HEK293T (cell line): ENCODE measurements around the gene NLRX1.
"Not testable (repeated sequence)": the region's sequence is repeated elsewhere in the genome, so short reads cannot be mapped to it uniquely, and the experiment has no call there.

Source experiments
- CTCF ChIA-PET: fragments of 350-600 bp; formaldehyde crosslinking; extraction: SDS; loops from one replicate; lab custom pipeline; 2021; ENCODE audit warnings: antibody characterized with exemption, inconsistent platforms; lab: Yijun Ruan, JAX
- POLR2A ChIA-PET: fragments of 350-600 bp; formaldehyde crosslinking; extraction: SDS; loops from one replicate; lab custom pipeline; 2020; ENCODE audit warnings: antibody characterized with exemption, inconsistent platforms; lab: Yijun Ruan, JAX
- DNase-seq: peaks from one replicate; pipeline ENCODE4 v3.0.0; 2012; ENCODE audit warnings: mixed read lengths; ENCODE audit errors: extremely low spot score
- ARNT ChIP-seq: fragments of 450-650 bp; IDR thresholded peaks from 2 replicates; pipeline ENCODE4 v1.6.1; 2017; ENCODE audit warnings: mild to moderate bottlenecking
- BHLHE40 ChIP-seq: fragments of 450-650 bp; IDR thresholded peaks from 2 replicates; pipeline ENCODE4 v1.6.1; 2016; ENCODE audit warnings: mild to moderate bottlenecking, moderate library complexity, borderline replicate concordance
- CTBP1 ChIP-seq: fragments of 450-650 bp; IDR thresholded peaks from 2 replicates; pipeline ENCODE4 v1.6.1; 2016; ENCODE audit warnings: borderline replicate concordance
- ELF4 ChIP-seq: fragments of 450-650 bp; IDR thresholded peaks from 2 replicates; pipeline ENCODE4 v1.6.1; 2017; ENCODE audit warnings: antibody characterized with exemption
- FOXA1 ChIP-seq: fragments of 450-650 bp; IDR thresholded peaks from 2 replicates; pipeline ENCODE4 v1.6.1; 2016; ENCODE audit warnings: mild to moderate bottlenecking
- FOXK2 ChIP-seq: fragments of 450-650 bp; IDR thresholded peaks from 2 replicates; pipeline ENCODE4 v1.6.1; 2016; ENCODE audit warnings: mild to moderate bottlenecking
- HDGF ChIP-seq: fragments of 450-650 bp; IDR thresholded peaks from 2 replicates; pipeline ENCODE4 v1.6.1; 2017; ENCODE audit warnings: antibody characterized with exemption, borderline replicate concordance
- L3MBTL2 ChIP-seq: fragments of 450-650 bp; conservative IDR thresholded peaks from 2 replicates; pipeline ENCODE4 v1.6.1; 2016; ENCODE audit warnings: mild to moderate bottlenecking
- LEF1 ChIP-seq: fragments of 450-650 bp; IDR thresholded peaks from 2 replicates; pipeline ENCODE4 v1.6.1; 2017; ENCODE audit warnings: mild to moderate bottlenecking, borderline replicate concordance
- NFRKB ChIP-seq: fragments of 450-650 bp; IDR thresholded peaks from 2 replicates; pipeline ENCODE4 v1.6.1; 2016; ENCODE audit warnings: mild to moderate bottlenecking, moderate library complexity
- SP1 ChIP-seq: fragments of 450-650 bp; IDR thresholded peaks from 2 replicates; pipeline ENCODE4 v1.6.1; 2017
- SUZ12 ChIP-seq: fragments of 450-650 bp; IDR thresholded peaks from 2 replicates; pipeline ENCODE4 v1.6.1; 2016; ENCODE audit warnings: mild to moderate bottlenecking
- TARDBP ChIP-seq: fragments of 450-650 bp; IDR thresholded peaks from 2 replicates; pipeline ENCODE4 v1.6.1; 2016
- ZNF384 ChIP-seq: fragments of 450-650 bp; IDR thresholded peaks from 2 replicates; pipeline ENCODE4 v1.6.1; 2016
- TF ChIP-seq, protein P1 (sequence below): fragments of 450-650 bp; IDR thresholded peaks from 2 replicates; pipeline ENCODE4 v1.6.1; 2016

Gene NLRX1

DNA sequence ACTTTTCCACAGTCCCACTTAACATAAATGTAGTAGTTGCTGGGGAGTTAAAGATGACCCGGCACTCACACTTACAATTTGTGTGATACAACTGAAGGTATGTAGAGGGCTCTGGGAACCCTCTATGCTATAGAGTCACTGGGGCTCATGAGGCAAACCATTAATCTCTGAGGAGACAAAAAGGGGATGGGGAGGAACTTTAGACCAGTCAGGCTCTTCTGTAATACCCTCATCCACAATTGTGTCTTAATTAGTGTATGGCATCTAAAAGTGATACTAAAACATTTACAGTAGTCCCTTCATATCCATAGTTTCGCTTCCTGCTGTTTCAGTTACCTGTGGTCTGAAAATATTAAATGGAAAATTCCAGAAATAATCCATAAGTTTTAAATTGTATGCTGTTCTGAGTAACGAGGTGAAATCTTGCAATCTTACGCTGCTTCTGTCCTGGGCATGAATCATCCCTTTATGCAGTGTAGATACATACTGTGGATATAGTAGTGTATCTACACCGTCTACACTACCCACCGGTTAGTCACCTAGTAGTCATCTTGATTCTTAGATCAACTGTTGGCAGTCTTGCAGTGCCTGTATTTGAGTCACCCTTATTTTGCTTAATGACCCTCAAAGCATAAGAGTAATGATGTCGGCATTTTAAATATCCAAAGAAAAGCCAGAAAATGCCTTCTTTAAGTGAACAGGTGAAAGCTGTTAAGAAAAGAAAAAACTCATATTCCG lies 49.8 kb downstream of the NLRX1 start:
- no peak for DNase-seq
- TF ChIP-seq L3MBTL2 (no peak), FOXA1 (no peak), NFRKB (no peak), BHLHE40 (no peak), TARDBP (no peak), ARNT (no peak)
- TF ChIP-seq, protein P1, sequence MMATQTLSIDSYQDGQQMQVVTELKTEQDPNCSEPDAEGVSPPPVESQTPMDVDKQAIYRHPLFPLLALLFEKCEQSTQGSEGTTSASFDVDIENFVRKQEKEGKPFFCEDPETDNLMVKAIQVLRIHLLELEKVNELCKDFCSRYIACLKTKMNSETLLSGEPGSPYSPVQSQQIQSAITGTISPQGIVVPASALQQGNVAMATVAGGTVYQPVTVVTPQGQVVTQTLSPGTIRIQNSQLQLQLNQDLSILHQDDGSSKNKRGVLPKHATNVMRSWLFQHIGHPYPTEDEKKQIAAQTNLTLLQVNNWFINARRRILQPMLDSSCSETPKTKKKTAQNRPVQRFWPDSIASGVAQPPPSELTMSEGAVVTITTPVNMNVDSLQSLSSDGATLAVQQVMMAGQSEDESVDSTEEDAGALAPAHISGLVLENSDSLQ = no peak
- CTCF ChIA-PET = no interaction called here
- POLR2A ChIA-PET = no interaction called here

DNA sequence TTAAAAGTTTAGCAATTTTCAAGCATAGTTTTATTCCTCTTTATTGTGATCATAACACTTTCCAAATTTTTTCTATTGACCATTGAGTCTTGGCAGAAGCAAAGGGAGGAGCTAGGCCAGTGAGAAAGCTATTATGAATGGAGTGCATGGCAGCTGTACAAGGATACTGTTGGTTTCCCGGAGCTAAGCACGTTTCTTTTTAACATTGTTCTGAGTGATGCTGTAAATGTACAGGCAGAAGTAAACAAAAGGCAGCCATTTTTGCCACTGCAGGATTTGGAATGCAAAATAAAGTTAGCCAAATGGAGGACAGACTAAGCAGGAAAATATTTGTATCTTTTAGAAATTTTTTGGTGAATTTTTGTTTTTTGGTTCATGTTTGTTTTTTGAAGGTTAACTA lies 53.8 kb downstream of the NLRX1 start:
- no peak for TF ChIP-seq FOXK2
- no peak for TF ChIP-seq L3MBTL2
- TF ChIP-seq, protein P1 = no peak
- TF ChIP-seq TARDBP = no peak
- ChIA-PET CTCF (interaction anchor here (0.6 kb wide), 1 partner anchor 16 kb away, joined by 3 read pairs; the partner anchor contains the start of gene CBL), POLR2A (interaction anchor here (0.6 kb wide), 1 partner anchor 53 kb away, joined by 3 read pairs; no protein-coding TSS in a partner anchor)
- no peak for DNase-seq

DNA sequence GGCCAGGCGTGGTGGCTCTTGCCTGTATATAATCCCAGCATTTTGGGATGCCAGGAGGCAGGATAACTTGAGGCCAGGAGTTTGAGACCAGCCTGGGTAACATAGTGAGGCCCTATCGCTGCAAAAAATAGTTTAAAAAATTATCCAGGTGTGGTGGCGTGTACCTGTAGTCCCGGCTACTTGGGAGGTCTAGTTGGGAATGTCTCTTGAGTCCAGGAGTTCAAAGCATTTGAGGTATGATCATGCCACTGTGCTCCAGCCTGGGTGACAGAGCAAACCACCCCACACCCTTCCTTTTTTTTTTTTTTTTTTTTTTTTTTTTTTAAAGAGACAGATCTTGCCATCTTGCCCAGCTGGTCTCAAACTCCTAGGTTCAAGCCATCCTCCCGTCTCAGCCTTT lies 54.4 kb downstream of the NLRX1 start:
- ChIA-PET CTCF (no interaction called here), POLR2A (interaction anchor here (0.6 kb wide), 1 partner anchor 54 kb away, joined by 3 read pairs; no protein-coding TSS in a partner anchor)
- DNase-seq = no peak
- TF ChIP-seq HDGF = no peak

DNA sequence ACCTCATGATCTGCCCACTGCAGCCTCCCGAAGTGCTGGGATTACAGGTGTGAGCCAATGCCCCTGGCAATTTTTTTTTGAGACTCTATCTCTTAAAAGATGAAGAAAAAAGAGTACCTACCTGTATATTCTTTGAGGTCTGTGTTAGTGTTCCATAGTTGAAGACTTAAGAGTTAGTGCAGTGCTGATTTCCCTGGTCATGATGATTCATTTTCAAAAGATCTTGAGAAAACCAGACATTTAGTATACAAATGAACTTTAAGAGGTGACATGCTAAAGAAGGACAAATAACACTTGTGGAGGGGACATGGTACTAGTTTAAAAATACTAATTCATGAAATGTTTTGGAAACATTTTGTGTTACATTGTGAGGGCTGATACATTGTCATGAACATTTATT lies 55.3 kb downstream of the NLRX1 start:
- DNase-seq = no peak
- POLR2A ChIA-PET = no interaction called here
- CTCF ChIA-PET = no interaction called here
- TF ChIP-seq ARNT (no peak), HDGF (no peak), LEF1 (no peak), SP1 (no peak), BHLHE40 (no peak), ELF4 (no peak), NFRKB (no peak), ZNF384 (no peak), L3MBTL2 (no peak), FOXK2 (no peak), SUZ12 (no peak), CTBP1 (no peak), FOXA1 (no peak), TARDBP (no peak)
- TF ChIP-seq, protein P1 = no peak

DNA sequence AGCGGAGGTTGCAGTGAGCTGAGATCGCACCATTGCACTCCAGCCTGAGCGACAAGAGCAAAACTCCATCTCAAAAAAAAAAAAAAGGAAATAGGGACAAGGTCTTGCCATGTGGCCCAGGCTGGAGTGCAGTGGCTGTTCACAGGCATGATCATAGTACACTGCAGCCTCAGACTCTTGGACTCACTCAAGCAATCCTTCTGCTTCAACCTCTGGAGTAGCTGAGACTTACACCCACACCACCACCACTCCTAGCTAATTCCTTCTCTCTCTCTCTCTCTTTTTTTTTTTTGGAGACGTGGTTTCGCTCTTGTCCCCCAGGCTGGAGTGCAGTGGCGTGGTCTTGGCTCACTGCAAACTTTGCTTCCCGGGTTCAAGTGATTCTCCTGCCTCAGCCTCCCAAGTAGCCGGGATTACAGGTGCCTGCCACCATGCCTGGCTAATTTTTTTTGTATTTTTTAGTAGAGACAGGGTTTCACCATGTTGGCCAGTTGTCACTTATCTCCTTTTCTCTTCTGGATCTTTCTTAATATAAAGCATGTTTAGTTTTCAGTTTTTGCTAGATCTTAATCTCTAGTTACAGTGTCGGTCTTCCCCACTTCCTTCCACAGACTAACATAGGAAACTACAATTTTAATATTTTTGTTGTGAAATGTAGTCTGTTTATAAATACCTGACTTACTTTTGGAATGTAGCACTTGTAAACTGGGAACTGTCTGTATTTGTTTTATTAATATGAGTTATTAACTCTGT lies 60.2 kb downstream of the NLRX1 start:
- DNase-seq, POLR2A ChIA-PET: not testable (repeated sequence)
- CTCF ChIA-PET = interaction anchor here (0.6 kb wide), 1 partner anchor 401 kb away, joined by 3 read pairs; no protein-coding TSS in a partner anchor

DNA sequence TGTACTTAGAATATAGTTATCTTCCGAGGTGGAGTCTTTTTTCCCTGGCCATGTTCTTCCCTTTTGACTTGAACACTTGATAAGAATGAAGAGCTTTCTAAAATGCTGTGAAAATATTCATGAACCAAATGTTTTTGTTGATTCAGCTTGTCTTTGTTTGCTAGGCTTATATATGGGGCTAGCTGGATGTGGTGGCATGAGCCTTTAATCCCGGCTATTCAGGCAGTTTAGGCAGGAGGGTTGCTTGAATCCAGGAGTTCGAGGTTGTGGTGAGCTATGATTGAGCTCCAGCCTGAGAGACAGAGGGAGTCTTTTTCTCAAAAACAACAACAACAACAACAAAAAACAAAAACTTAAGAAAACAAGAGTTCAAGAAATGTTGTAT lies 60.8 kb downstream of the NLRX1 start:
- TF ChIP-seq ARNT (no peak), SUZ12 (no peak), HDGF (no peak), FOXK2 (no peak)
- TF ChIP-seq, protein P1 = no peak
- CTCF ChIA-PET = no interaction called here
- no peak for DNase-seq
- POLR2A ChIA-PET = no interaction called here

DNA sequence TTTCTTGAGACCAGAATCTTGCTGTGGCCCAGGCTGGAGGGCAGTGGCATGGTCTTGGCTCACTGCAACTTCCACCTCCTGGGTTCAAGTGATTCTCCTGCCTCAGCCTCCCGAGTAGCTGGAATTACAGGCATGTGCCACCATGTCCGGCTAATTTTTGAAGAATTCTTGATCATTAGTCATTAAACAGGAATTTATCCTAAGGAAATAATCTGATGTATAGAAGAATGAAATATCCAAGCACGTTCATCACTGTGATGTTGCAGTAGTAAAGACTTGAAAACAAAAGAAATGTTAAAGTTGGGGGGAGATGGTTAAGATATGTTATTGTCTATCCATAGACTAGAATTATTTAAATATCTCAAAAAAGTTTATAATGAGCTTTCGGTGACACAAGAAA lies 61.2 kb downstream of the NLRX1 start:
- TF ChIP-seq TARDBP = no peak
- TF ChIP-seq ZNF384 = no peak
- no peak for TF ChIP-seq NFRKB
- TF ChIP-seq HDGF = no peak
- TF ChIP-seq FOXK2 = no peak
- ChIA-PET CTCF (no interaction called here), POLR2A (no interaction called here)
- DNase-seq = no peak
